Measurements from ENCODE around the gene OR5AU1.

Gene OR5AU1

GRCh38 chr14:21155963-21156362 is at the start of gene OR5AU1:
Gene OR5AU1, minus strand, starts transcription at chr14:21156063. Its CDS starts 191 bp downstream, at chr14:21155872.
- H3K4me3 ChIP-seq (ENCODE audit: low read length) = no peak within 1 kb of the TSS
- peaks cover 3% of the 10 kb centered on the region for H3K27me3 ChIP-seq (ENCODE audit: control insufficient read depth, insufficient read depth, low read length)
- H3K4me1 ChIP-seq (ENCODE audit: control insufficient read depth, insufficient read depth, low read length) = no peaks in the 10 kb centered on the region
- H3K36me3 ChIP-seq (ENCODE audit: control insufficient read depth, insufficient read depth, low read length) = no peaks in the 10 kb centered on the region
- H3K9ac ChIP-seq (ENCODE audit: low read length) = no peak within 1 kb of the TSS
- no peaks in the 10 kb centered on the region for H3K9me3 ChIP-seq (ENCODE audit: control insufficient read depth, low read length)

GRCh38 chr14:21205026-21205677 is 49.3 kb upstream of the OR5AU1 start:
- Histone ChIP-seq H3K4me1 (ENCODE audit: control insufficient read depth, insufficient read depth, low read length) (no peaks in the 10 kb centered on the region), H3K9me3 (ENCODE audit: control insufficient read depth, low read length) (no peaks in the 10 kb centered on the region), H3K36me3 (ENCODE audit: control insufficient read depth, insufficient read depth, low read length) (peaks cover 8% of the 10 kb centered on the region), H3K4me3 (ENCODE audit: low read length) (no peak overlapping the region), H3K9ac (ENCODE audit: low read length) (no peak overlapping the region), H3K27me3 (ENCODE audit: control insufficient read depth, insufficient read depth, low read length) (no peaks in the 10 kb centered on the region)

- no peak overlapping the region for H3K4me3 ChIP-seq (ENCODE audit: low read length)
- no peaks in the 10 kb centered on the region for H3K4me1 ChIP-seq (ENCODE audit: control insufficient read depth, insufficient read depth, low read length)
- peaks cover 3% of the 10 kb centered on the region for H3K36me3 ChIP-seq (ENCODE audit: control insufficient read depth, insufficient read depth, low read length)
- no peaks in the 10 kb centered on the region for H3K27me3 ChIP-seq (ENCODE audit: control insufficient read depth, insufficient read depth, low read length)
- H3K9ac ChIP-seq (ENCODE audit: low read length) = no peak overlapping the region
- no peaks in the 10 kb centered on the region for H3K9me3 ChIP-seq (ENCODE audit: control insufficient read depth, low read length)
Measured at GRCh38 chr14:21204167-21205025, 48.5 kb upstream of the OR5AU1 start.

GRCh38 chr14:21203470-21204166 is 47.8 kb upstream of the OR5AU1 start:
- H3K9me3 ChIP-seq (ENCODE audit: control insufficient read depth, low read length) = no peaks in the 10 kb centered on the region
- no peak overlapping the region for H3K4me3 ChIP-seq (ENCODE audit: low read length)
- H3K36me3 ChIP-seq (ENCODE audit: control insufficient read depth, insufficient read depth, low read length) = no peaks in the 10 kb centered on the region
- H3K27me3 ChIP-seq (ENCODE audit: control insufficient read depth, insufficient read depth, low read length) = no peaks in the 10 kb centered on the region
- H3K9ac ChIP-seq (ENCODE audit: low read length) = no peak overlapping the region
- no peaks in the 10 kb centered on the region for H3K4me1 ChIP-seq (ENCODE audit: control insufficient read depth, insufficient read depth, low read length)

- Histone ChIP-seq H3K36me3 (ENCODE audit: control insufficient read depth, insufficient read depth, low read length) (no peaks in the 10 kb centered on the region), H3K4me1 (ENCODE audit: control insufficient read depth, insufficient read depth, low read length) (no peaks in the 10 kb centered on the region), H3K9ac (ENCODE audit: low read length) (no peak overlapping the region), H3K9me3 (ENCODE audit: control insufficient read depth, low read length) (no peaks in the 10 kb centered on the region), H3K27me3 (ENCODE audit: control insufficient read depth, insufficient read depth, low read length) (no peaks in the 10 kb centered on the region), H3K4me3 (ENCODE audit: low read length) (no peak overlapping the region)
Measured at GRCh38 chr14:21202463-21203358, 46.8 kb upstream of the OR5AU1 start.

- H3K9me3 ChIP-seq (ENCODE audit: control insufficient read depth, low read length) = no peaks in the 10 kb centered on the region
- H3K36me3 ChIP-seq (ENCODE audit: control insufficient read depth, insufficient read depth, low read length) = no peaks in the 10 kb centered on the region
- no peak overlapping the region for H3K9ac ChIP-seq (ENCODE audit: low read length)
- H3K27me3 ChIP-seq (ENCODE audit: control insufficient read depth, insufficient read depth, low read length) = no peaks in the 10 kb centered on the region
- no peak overlapping the region for H3K4me3 ChIP-seq (ENCODE audit: low read length)
- H3K4me1 ChIP-seq (ENCODE audit: control insufficient read depth, insufficient read depth, low read length) = no peaks in the 10 kb centered on the region
Measured at GRCh38 chr14:21201732-21202462, 46.0 kb upstream of the OR5AU1 start.

GRCh38 chr14:21200752-21201461 is 45.0 kb upstream of the OR5AU1 start:
- no peaks in the 10 kb centered on the region for H3K36me3 ChIP-seq (ENCODE audit: control insufficient read depth, insufficient read depth, low read length)
- no peak overlapping the region for H3K4me3 ChIP-seq (ENCODE audit: low read length)
- H3K9ac ChIP-seq (ENCODE audit: low read length) = no peak overlapping the region
- no peaks in the 10 kb centered on the region for H3K9me3 ChIP-seq (ENCODE audit: control insufficient read depth, low read length)
- no peaks in the 10 kb centered on the region for H3K4me1 ChIP-seq (ENCODE audit: control insufficient read depth, insufficient read depth, low read length)
- H3K27me3 ChIP-seq (ENCODE audit: control insufficient read depth, insufficient read depth, low read length) = no peaks in the 10 kb centered on the region

- no peak overlapping the region for H3K4me3 ChIP-seq (ENCODE audit: low read length)
- H3K9me3 ChIP-seq (ENCODE audit: control insufficient read depth, low read length) = no peaks in the 10 kb centered on the region
- H3K36me3 ChIP-seq (ENCODE audit: control insufficient read depth, insufficient read depth, low read length) = no peaks in the 10 kb centered on the region
- H3K9ac ChIP-seq (ENCODE audit: low read length) = no peak overlapping the region
- H3K27me3 ChIP-seq (ENCODE audit: control insufficient read depth, insufficient read depth, low read length) = no peaks in the 10 kb centered on the region
- H3K4me1 ChIP-seq (ENCODE audit: control insufficient read depth, insufficient read depth, low read length) = no peaks in the 10 kb centered on the region
Measured at GRCh38 chr14:21199611-21200560, 44.0 kb upstream of the OR5AU1 start.

- Histone ChIP-seq H3K4me1 (ENCODE audit: control insufficient read depth, insufficient read depth, low read length) (no peaks in the 10 kb centered on the region), H3K36me3 (ENCODE audit: control insufficient read depth, insufficient read depth, low read length) (no peaks in the 10 kb centered on the region), H3K9me3 (ENCODE audit: control insufficient read depth, low read length) (no peaks in the 10 kb centered on the region), H3K4me3 (ENCODE audit: low read length) (no peak overlapping the region), H3K27me3 (ENCODE audit: control insufficient read depth, insufficient read depth, low read length) (peaks cover 7% of the 10 kb centered on the region), H3K9ac (ENCODE audit: low read length) (no peak overlapping the region)
Measured at GRCh38 chr14:21197418-21198205, 41.7 kb upstream of the OR5AU1 start.

Measured in mucosa of stomach (tissue), 1 donor.